ENCODE measurements around the gene AFG1L.

- TF ChIP-seq POLR2AphosphoS5 (IDR thresholded peaks at IDR 0.05; ENCODE audit: low read depth, low read length) = peak; percentile 53; the same call in 1 of the 2 replicates
- no peak for TF ChIP-seq RCOR1 (IDR thresholded peaks at IDR 0.05; ENCODE audit: low read length)
- peak; percentile 89 for TF ChIP-seq TEAD4 (IDR thresholded peaks at IDR 0.05; ENCODE audit: borderline replicate concordance, insufficient read depth)
- no peak for TF ChIP-seq CTCF (IDR thresholded peaks at IDR 0.05)
- TF ChIP-seq TAF1 (IDR thresholded peaks at IDR 0.05; ENCODE audit: borderline replicate concordance, low read depth, low read length) = no peak
- TF ChIP-seq GABPA (IDR thresholded peaks at IDR 0.05; ENCODE audit: low read depth) = no peak
- no peak for TF ChIP-seq GATA2 (CRISPR knock-in tag; IDR thresholded peaks at IDR 0.05)
- peak; percentile 53 for TF ChIP-seq ZBTB33 (IDR thresholded peaks at IDR 0.05; ENCODE audit: borderline replicate concordance, low read depth)
Measured at GRCh38 chr6:108564178-108564577, 269.3 kb downstream of the AFG1L start.

Data from SK-N-SH (cell line).